K562 (cell line): ENCODE data around the gene U2AF1L4. TPM values are rescaled to one million over a fixed set of nuclear protein-coding genes. Genes with fewer than 3 reads are reported as not detected.
A peak's percentile ranks its signal among the peaks of the same experiment; 100 is the strongest.

Source experiments
- EGR1 ChIP-seq: fragments of 450-650 bp; conservative IDR thresholded peaks from 2 replicates; pipeline ENCODE4 v1.6.1; 2017; ENCODE audit warnings: mild to moderate bottlenecking
- ELK3 ChIP-seq: fragments of 450-650 bp; formaldehyde crosslinking; IDR thresholded peaks from 2 replicates; pipeline ENCODE4 v1.4.0; 2020; ENCODE audit warnings: mild to moderate bottlenecking
- ETS1 ChIP-seq: conservative IDR thresholded peaks from 2 replicates; pipeline ENCODE4 v1.6.1; 2011; ENCODE audit warnings: low read depth, mild to moderate bottlenecking, low read length; ENCODE audit not compliant: control insufficient read depth
- HDAC1 ChIP-seq, 2 experiments: fragments of 450-650 bp; IDR thresholded peaks; 2 replicates each; pipeline ENCODE4 v1.6.1; 2016 to 2017; ENCODE audit warnings: inconsistent platforms in 1 of 2, mild to moderate bottlenecking in 1 of 2, moderate library complexity in 1 of 2
- LCOR ChIP-seq: sonication (generic); formaldehyde crosslinking; IDR thresholded peaks from 2 replicates; pipeline ENCODE4 v1.8.0; 2022; ENCODE audit warnings: mild to moderate bottlenecking, missing genetic modification reagents
- LEF1 ChIP-seq: fragments of 450-650 bp; IDR thresholded peaks from 2 replicates; pipeline ENCODE4 v1.6.1; 2016; ENCODE audit warnings: mild to moderate bottlenecking
- MAZ ChIP-seq, 2 experiments: fragments of 450-650 bp in 1 of 2; sonication (generic) in 1 of 2; formaldehyde crosslinking; IDR thresholded peaks in 1 of 2; conservative IDR thresholded peaks in 1 of 2; 2 replicates each; pipeline versions ENCODE4 v1.4.0 to v1.5.0; 2020; ENCODE audit warnings: mild to moderate bottlenecking in 1 of 2, missing genetic modification reagents in 1 of 2
- NKRF ChIP-seq: fragments of 450-650 bp; IDR thresholded peaks from 2 replicates; pipeline ENCODE4 v1.6.1; 2016; ENCODE audit warnings: borderline replicate concordance
- RBFOX2 ChIP-seq: fragments of 200-400 bp; formaldehyde crosslinking; IDR thresholded peaks from 2 replicates; pipeline ENCODE4 v1.6.1; 2017; ENCODE audit warnings: low read depth, mild to moderate bottlenecking, low read length, moderate library complexity
- SAP30 ChIP-seq: fragments of 200-600 bp; sonication (generic); IDR thresholded peaks from 2 replicates; pipeline ENCODE4 v1.6.1; 2012; ENCODE audit warnings: borderline replicate concordance, low read depth, mild to moderate bottlenecking, moderate library complexity, low read length, control low read depth, inconsistent platforms; ENCODE audit not compliant: insufficient read depth, poor library complexity, severe bottlenecking
- SIN3A ChIP-seq, 2 experiments: fragments of 150-350 bp in 1 of 2; IDR thresholded peaks; 2 replicates each; pipeline ENCODE4 v1.6.1; 2011 to 2016; ENCODE audit warnings: borderline replicate concordance in 2 of 2, low read depth in 2 of 2, low read length in 2 of 2, mild to moderate bottlenecking in 2 of 2, moderate library complexity in 2 of 2; ENCODE audit not compliant: control insufficient read depth in 1 of 2
- ZNF217 ChIP-seq: sonication (generic); formaldehyde crosslinking; IDR thresholded peaks from 2 replicates; pipeline ENCODE4 v1.8.0; 2022; ENCODE audit warnings: mild to moderate bottlenecking, missing genetic modification reagents
- ZNF239 ChIP-seq: fragments of 250-450 bp; sonication (Bioruptor Pico); IDR thresholded peaks from 2 replicates; pipeline ENCODE4 v1.4.0; 2020; ENCODE audit warnings: mild to moderate bottlenecking
- ZNF589 ChIP-seq: fragments of 200-800 bp; sonication (Bioruptor generic); IDR thresholded peaks from 2 replicates; pipeline ENCODE4 v1.6.1; 2016; ENCODE audit warnings: low read depth, missing genetic modification characterization, missing compliant biosample characterization
- polyA plus RNA-seq, 8 experiments: library from polyadenylated mRNA; depleted of rRNA in 4 of 8; stranded (reverse) in 5 of 8; unstranded in 3 of 8; fragments of >200 nt; fragmentation: Nextera tagmentation in 2 of 8; fragmentation: Illumina TruSeq in 1 of 8; extraction: Ambion mirVana in 2 of 8; extraction: Trizol in 1 of 8; gene quantifications; 2 replicates each; pipeline versions ENCODE4 v1.2.1 to v1.2.3, GENCODE V29; 2011 to 2014; ENCODE audit warnings: inconsistent platforms in 1 of 8, missing spikeins in 1 of 8
- total RNA-seq, 7 experiments: library from RNA; depleted of rRNA in 6 of 7; stranded (reverse); fragments of >200 nt in 6 of 7; fragmentation: Illumina TruSeq in 2 of 7; extraction: Trizol in 2 of 7; gene quantifications; 2 replicates each; pipeline versions ENCODE4 v1.2.1 to v1.2.3, GENCODE V29; 2011 to 2021; ENCODE audit warnings: low replicate concordance in 1 of 7
- TF ChIP-seq, protein P1 (sequence below): sonication (generic); formaldehyde crosslinking; IDR thresholded peaks from 2 replicates; pipeline ENCODE4 v1.8.0; 2022; ENCODE audit warnings: mild to moderate bottlenecking, missing genetic modification reagents
- TF ChIP-seq, protein P2 (sequence below): fragments of 250-450 bp; sonication (Bioruptor Pico); IDR thresholded peaks from 2 replicates; pipeline ENCODE4 v1.5.0; 2021; ENCODE audit warnings: mild to moderate bottlenecking, moderate library complexity

Gene U2AF1L4
- total and polyA plus RNA-seq, 9 of the 15 experiments (the other 6 are each of a cell fraction or from before 2014, with no cell fraction given): 8.4 to 19.5 (median 12.6) TPM

DNA sequence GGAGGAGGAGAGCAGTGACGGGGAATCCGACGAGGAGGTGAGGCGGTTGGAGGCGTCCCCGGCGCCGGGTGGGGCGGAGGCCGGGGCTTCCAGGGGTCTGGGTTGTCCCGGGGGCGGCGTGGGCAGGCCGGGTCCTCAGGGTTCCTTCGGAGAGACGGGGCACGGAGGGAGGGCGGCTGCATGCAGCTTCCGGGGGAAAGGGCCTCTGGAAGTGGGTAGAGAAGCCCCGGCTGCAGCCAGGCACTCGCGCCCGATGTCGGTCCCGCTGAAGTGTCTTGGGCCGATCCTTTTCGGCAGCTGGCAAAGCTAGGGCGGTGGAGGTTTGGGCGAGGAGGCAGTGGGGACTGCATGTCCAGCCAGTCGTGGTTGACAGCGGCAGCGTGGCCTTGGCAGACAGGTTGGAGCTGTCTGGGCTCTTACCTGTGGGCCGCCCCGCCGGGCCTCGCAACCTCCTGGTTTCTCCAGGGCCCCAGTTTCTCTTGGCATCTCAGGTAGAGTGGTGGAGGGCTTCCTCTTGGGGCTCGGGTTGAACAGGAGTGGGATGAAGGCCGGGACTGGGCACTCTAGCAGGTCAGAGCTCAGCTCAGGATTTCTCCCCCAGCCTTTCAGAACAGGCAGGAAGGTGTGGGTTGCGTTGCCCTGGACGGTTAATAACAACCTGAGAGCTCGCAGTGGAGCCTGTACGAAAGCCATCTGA is 26.7 kb downstream of the U2AF1L4 start (continued):
- 0 out of 2 replicates have a peak, but pooled peaks have one; percentile 53 for TF ChIP-seq ETS1
- TF ChIP-seq SIN3A (IDR thresholded peaks at IDR 0.05; ENCODE audit: borderline replicate concordance in 2 of 2, control insufficient read depth in 1 of 2, low read depth in 2 of 2, low read length in 2 of 2): peak in 1 of 2 experiments; percentile 50; a peak in 1 of 4 replicates
- TF ChIP-seq NKRF: peak; percentile 50; the same call in 1 of the 2 replicates
- no peak for TF ChIP-seq ZNF217 (CRISPR knock-in tag)
- TF ChIP-seq LEF1: no peak
- TF ChIP-seq, protein P1, sequence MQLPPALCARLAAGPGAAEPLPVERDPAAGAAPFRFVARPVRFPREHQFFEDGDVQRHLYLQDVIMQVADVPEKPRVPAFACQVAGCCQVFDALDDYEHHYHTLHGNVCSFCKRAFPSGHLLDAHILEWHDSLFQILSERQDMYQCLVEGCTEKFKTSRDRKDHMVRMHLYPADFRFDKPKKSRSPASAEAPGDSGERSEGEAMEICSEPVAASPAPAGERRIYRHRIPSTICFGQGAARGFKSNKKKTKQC (CRISPR knock-in tag): peak; percentile 13; the same call in 1 of the 2 replicates
- TF ChIP-seq, protein P2, sequence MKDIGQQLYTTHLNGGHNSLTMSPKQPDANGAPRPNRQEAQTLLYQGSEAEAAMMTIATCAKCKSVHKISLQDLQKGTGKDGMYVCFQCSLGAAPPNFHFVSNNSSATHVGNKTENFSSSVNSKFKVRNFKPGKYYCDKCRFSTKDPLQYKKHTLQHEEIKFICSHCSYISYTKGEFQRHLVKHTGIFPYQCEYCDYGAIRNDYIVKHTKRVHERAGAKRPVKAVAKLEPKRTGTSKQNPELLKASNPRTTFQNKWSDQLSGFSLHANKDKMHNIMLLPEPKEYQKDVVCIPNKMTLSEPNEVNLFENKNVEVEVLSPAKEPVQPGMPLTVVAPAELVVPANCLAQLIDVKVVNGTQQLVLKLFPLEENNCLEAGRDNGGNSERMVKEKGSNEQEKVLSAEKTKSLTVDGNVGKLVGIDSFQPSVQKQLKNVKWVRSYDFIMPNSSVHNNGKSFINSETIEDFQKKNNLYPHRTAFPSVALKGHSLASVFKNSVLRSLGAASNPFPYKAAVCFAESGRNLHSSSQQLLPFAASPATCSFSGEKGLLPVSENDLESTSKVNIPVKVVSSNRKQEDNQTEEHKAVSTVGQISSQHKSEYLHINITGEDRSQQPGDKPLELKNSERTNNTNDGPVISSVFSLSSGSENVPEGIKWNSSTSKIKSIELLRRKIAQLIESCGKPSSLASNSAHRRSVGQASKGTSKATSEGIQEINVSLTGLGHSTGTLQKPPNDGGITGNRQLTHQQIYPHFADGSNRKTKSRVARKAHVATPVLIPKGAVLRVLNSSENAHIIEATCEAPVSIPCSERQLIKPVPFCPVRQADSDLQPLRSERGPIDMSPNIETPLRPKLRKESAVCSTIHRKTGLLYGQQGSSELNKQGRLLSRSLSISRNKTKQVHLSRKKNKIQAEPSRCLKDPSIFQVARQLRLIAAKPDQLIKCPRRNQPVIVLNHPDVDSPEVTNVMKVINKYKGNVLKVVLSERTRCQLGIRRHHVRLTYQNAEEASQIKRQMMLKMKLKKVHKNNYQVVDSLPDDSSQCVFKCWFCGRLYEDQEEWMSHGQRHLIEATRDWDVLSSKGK (CRISPR knock-in tag): no peak
- 0 out of 4 replicates have a peak, but pooled peaks of 1 of the 2 experiments have one; percentile 34 for TF ChIP-seq MAZ (CRISPR knock-in tag; conservative IDR thresholded peaks at IDR 0.05 in 1 of 2, IDR thresholded peaks at IDR 0.05 in 1 of 2)
- TF ChIP-seq ZNF239 (CRISPR knock-in tag): no peak
- TF ChIP-seq ZNF589 (CRISPR knock-in tag): no peak
- TF ChIP-seq RBFOX2: peak; percentile 58
- TF ChIP-seq LCOR: peak; percentile 46; the same call in 1 of the 2 replicates
- TF ChIP-seq SAP30: peak; percentile 53
- peak; percentile 65 for TF ChIP-seq EGR1
- TF ChIP-seq ELK3 (CRISPR knock-in tag): no peak
- peak in 1 of 2 experiments; percentile 39; a peak in 1 of 4 replicates for TF ChIP-seq HDAC1 (IDR thresholded peaks at IDR 0.05)
